ENCODE measurements around the gene KCNQ5. TPM values are rescaled to one million over a fixed set of nuclear protein-coding genes. Genes with fewer than 3 reads are reported as not detected.

The KCNQ5 gene
- total RNA-seq, 6 donors from 2014 or later: 0.30 to 3.1 (median 0.32) TPM

- peaks cover 0 to 13% (median 1%) of the 10 kb centered on the region in 4 donors for H3K27me3 ChIP-seq
- DNase-seq: no peak
- no peak overlapping the region for H3K27ac ChIP-seq
- no peak overlapping the region for H3K4me3 ChIP-seq
- ATAC-seq (ENCODE audit: low FRiP score in 2 of 2): no peak
- 79 to 80% methylated on average over 3 of the region's 3 CpGs for WGBS, 2 donors
- TF ChIP-seq CTCF (IDR thresholded peaks at IDR 0.05): peak in 5 of 6 experiments; percentile 32 to 49 (median 41)
- no peak for TF ChIP-seq EP300 (IDR thresholded peaks at IDR 0.05)
- TF ChIP-seq POLR2AphosphoS5 (IDR thresholded peaks at IDR 0.05): no peak
- no peak for TF ChIP-seq POLR2A (IDR thresholded peaks at IDR 0.05)
- peaks cover 24 to 36% (median 34%) of the 10 kb centered on the region in 4 donors for H3K4me1 ChIP-seq
- no peaks in the 10 kb centered on the region for H3K36me3 ChIP-seq
- no peaks in the 10 kb centered on the region for H3K9me3 ChIP-seq
These were observed 2.8 kb downstream of the KCNQ5 start for GRCh38 chr6:72624557-72625160.

- DNase-seq (no peak), ATAC-seq (ENCODE audit: low FRiP score in 2 of 2) (no peak)
- Histone ChIP-seq H3K27me3 (peaks cover 0 to 13% (median 1%) of the 10 kb centered on the region in 4 donors), H3K9me3 (no peaks in the 10 kb centered on the region), H3K27ac (no peak overlapping the region), H3K36me3 (no peaks in the 10 kb centered on the region), H3K4me1 (peaks cover 17 to 23% (median 21%) of the 10 kb centered on the region in 4 donors), H3K4me3 (no peak overlapping the region)
- TF ChIP-seq EP300 (IDR thresholded peaks at IDR 0.05) (no peak), CTCF (IDR thresholded peaks at IDR 0.05) (no peak), POLR2A (IDR thresholded peaks at IDR 0.05) (no peak), POLR2AphosphoS5 (IDR thresholded peaks at IDR 0.05) (no peak)
- WGBS, 2 donors: 72 to 76% methylated on average over 2 of the region's 2 CpGs
These were observed 4.3 kb downstream of the KCNQ5 start for GRCh38 chr6:72626126-72626525.

- no peaks in the 10 kb centered on the region for H3K36me3 ChIP-seq
- TF ChIP-seq EP300 (IDR thresholded peaks at IDR 0.05): no peak
- no peak for TF ChIP-seq POLR2A (IDR thresholded peaks at IDR 0.05)
- TF ChIP-seq CTCF (IDR thresholded peaks at IDR 0.05): no peak
- TF ChIP-seq POLR2AphosphoS5 (IDR thresholded peaks at IDR 0.05): no peak
- H3K27me3 ChIP-seq: peaks cover 0 to 2% (median 0%) of the 10 kb centered on the region in 4 donors
- peaks cover 6 to 9% (median 7%) of the 10 kb centered on the region in 4 donors for H3K4me1 ChIP-seq
- no peak for DNase-seq
- ATAC-seq (ENCODE audit: low FRiP score in 2 of 2): no peak
- H3K9me3 ChIP-seq: no peaks in the 10 kb centered on the region
- H3K4me3 ChIP-seq: no peak overlapping the region
- no peak overlapping the region for H3K27ac ChIP-seq
These were observed 5.7 kb downstream of the KCNQ5 start for GRCh38 chr6:72627539-72627938.

- H3K27ac ChIP-seq: no peak overlapping the region
- H3K9me3 ChIP-seq: no peaks in the 10 kb centered on the region
- no peaks in the 10 kb centered on the region for H3K36me3 ChIP-seq
- DNase-seq (no peak), ATAC-seq (ENCODE audit: low FRiP score in 2 of 2) (no peak)
- H3K27me3 ChIP-seq: no peaks in the 10 kb centered on the region
- no peak overlapping the region for H3K4me3 ChIP-seq
- no peaks in the 10 kb centered on the region for H3K4me1 ChIP-seq
- TF ChIP-seq EP300 (IDR thresholded peaks at IDR 0.05) (no peak), POLR2AphosphoS5 (IDR thresholded peaks at IDR 0.05) (no peak), CTCF (IDR thresholded peaks at IDR 0.05) (no peak), POLR2A (IDR thresholded peaks at IDR 0.05) (no peak)
These were observed 9.6 kb downstream of the KCNQ5 start for GRCh38 chr6:72631480-72631879.

- 85 to 87% methylated on average over 2 of the region's 2 CpGs for WGBS, 2 donors
These were observed 13.8 kb downstream of the KCNQ5 start for GRCh38 chr6:72635636-72636035.

More at GRCh38 chr6:72635636-72636035, 13.8 kb downstream of the KCNQ5 start:
- ATAC-seq (ENCODE audit: low FRiP score in 2 of 2) (no peak), DNase-seq (no peak)
- Histone ChIP-seq H3K9me3 (no peaks in the 10 kb centered on the region), H3K27ac (no peak overlapping the region), H3K4me1 (no peaks in the 10 kb centered on the region), H3K27me3 (no peaks in the 10 kb centered on the region), H3K36me3 (no peaks in the 10 kb centered on the region), H3K4me3 (no peak overlapping the region)
- no peak for TF ChIP-seq POLR2AphosphoS5 (IDR thresholded peaks at IDR 0.05)
- no peak for TF ChIP-seq CTCF (IDR thresholded peaks at IDR 0.05)
- TF ChIP-seq EP300 (IDR thresholded peaks at IDR 0.05): no peak
- no peak for TF ChIP-seq POLR2A (IDR thresholded peaks at IDR 0.05)
